K562 (cell line): Measurements from ENCODE around the gene ANKFN1. TPM values are rescaled to one million over a fixed set of nuclear protein-coding genes. Genes with fewer than 3 reads are reported as not detected.

Source experiments
- ATAC-seq: fragments of 200-7000 bp; cut with Tn5 transposase; 3 replicates; pipeline ENCODE4 v1.9.1; 2020; ENCODE audit warnings: moderate library complexity
- BruUV-seq: library from RNA; stranded (reverse); fragments of 400-500 nt; replicated peaks from 2 replicates; lab custom pipeline; 2021; lab: Mats Ljungman, UMichigan
- CTCF ChIA-PET: fragments of 300-600 bp; formaldehyde crosslinking; extraction: SDS; loops from one replicate; lab custom pipeline; 2021; ENCODE audit warnings: low intra/inter-chr PET ratio; lab: Yijun Ruan, JAX
- POLR2A ChIA-PET: fragments of 300-600, 350-650 bp; sonication (Branson Sonifier 250); formaldehyde crosslinking; extraction: SDS; loops from one replicate; lab custom pipeline; 2021; ENCODE audit warnings: antibody characterized with exemption, inconsistent platforms; lab: Yijun Ruan, JAX
- DNase-seq, 4 experiments: peaks; one replicate each; pipeline versions ENCODE4 v3.0.0 to v3.0.0-alpha.2; 2011 to 2018; ENCODE audit warnings: low spot score in 3 of 4, mixed read lengths in 3 of 4; ENCODE audit errors: extremely low read depth in 1 of 4
- FAIRE-seq: peaks from 2 replicates; lab custom pipeline; 2011; peaks lifted over from hg19 to GRCh38; lab: Jason Lieb, UNC
- H2AFZ ChIP-seq: 2 replicates; pipeline ENCODE4 v1.6.0; 2011; ENCODE audit warnings: low read depth, low read length, control low read depth, inconsistent platforms
- H3K27ac ChIP-seq: fragments of 200-600 bp; 3 replicates; pipeline ENCODE4 v1.8.0; 2011; ENCODE audit warnings: low read depth, mild to moderate bottlenecking, control low read depth, inconsistent platforms, low read length, moderate library complexity, mixed read lengths; ENCODE audit errors: extremely low read depth
- H3K27me3 ChIP-seq, 2 experiments: fragments of 300-600 bp in 1 of 2; 2 replicates in 1 of 2; 3 replicates in 1 of 2; pipeline versions ENCODE4 v1.6.0 to v1.8.0; 2011; ENCODE audit warnings: inconsistent platforms in 2 of 2, low read length in 2 of 2, mild to moderate bottlenecking in 1 of 2, mixed read lengths in 1 of 2, moderate library complexity in 1 of 2; ENCODE audit not compliant: control insufficient read depth in 2 of 2, insufficient read depth in 2 of 2
- H3K36me3 ChIP-seq: fragments of 300-600 bp; 3 replicates; pipeline ENCODE4 v1.8.0; 2011; ENCODE audit warnings: mild to moderate bottlenecking, low read length, inconsistent platforms; ENCODE audit not compliant: control insufficient read depth, insufficient read depth
- H3K4me1 ChIP-seq, 2 experiments: fragments of 200-600 bp in 1 of 2; replicated peaks in 1 of 2; 2 replicates in 1 of 2; 3 replicates in 1 of 2; pipeline versions ENCODE4 v1.5.1 to v1.8.0; 2011; ENCODE audit warnings: inconsistent platforms in 2 of 2, low read length in 2 of 2, mild to moderate bottlenecking in 1 of 2, mixed read lengths in 1 of 2, moderate library complexity in 1 of 2; ENCODE audit not compliant: control insufficient read depth in 2 of 2, insufficient read depth in 2 of 2
- H3K4me2 ChIP-seq: 2 replicates; pipeline ENCODE4 v1.6.1; 2011; ENCODE audit warnings: low read length, control low read depth, inconsistent platforms, mixed read lengths; ENCODE audit not compliant: insufficient read depth
- H3K4me3 ChIP-seq: fragments of 200-600 bp; sonication (generic), shearing (Covaris generic); 2 replicates; pipeline ENCODE4 v1.5.1; 2016; ENCODE audit warnings: control low read depth, inconsistent platforms
- H3K79me2 ChIP-seq: fragments of 200-600 bp; 3 replicates; pipeline ENCODE4 v1.8.0; 2011; ENCODE audit warnings: low read length, inconsistent platforms; ENCODE audit not compliant: control insufficient read depth, insufficient read depth
- H3K9ac ChIP-seq, 2 experiments: 2 replicates each; pipeline versions ENCODE4 v1.6.0 to v1.6.1; 2011; ENCODE audit warnings: low read depth in 2 of 2, low read length in 2 of 2, control low read depth in 1 of 2, inconsistent platforms in 1 of 2, mild to moderate bottlenecking in 1 of 2, mixed read lengths in 1 of 2; ENCODE audit not compliant: insufficient read depth in 1 of 2
- H3K9me1 ChIP-seq: one replicate; pipeline ENCODE4 v1.6.0; 2011; ENCODE audit warnings: inconsistent platforms, mild to moderate bottlenecking, low read length, moderate library complexity; ENCODE audit not compliant: control insufficient read depth, insufficient read depth
- H3K9me3 ChIP-seq: replicated peaks from 2 replicates; pipeline ENCODE4 v1.5.1; 2011; ENCODE audit warnings: low read depth, low read length, inconsistent platforms; ENCODE audit not compliant: control insufficient read depth, insufficient read depth
- H4K20me1 ChIP-seq: replicated peaks from 2 replicates; pipeline ENCODE4 v1.6.1; 2011; ENCODE audit warnings: low read length, inconsistent platforms, mixed read lengths; ENCODE audit not compliant: control insufficient read depth, insufficient read depth
- CBX5 ChIP-seq: IDR thresholded peaks from 2 replicates; pipeline ENCODE4 v1.6.1; 2014; ENCODE audit warnings: low read depth, borderline replicate concordance
- CHCHD3 ChIP-seq: fragments of 250-450 bp; sonication (Bioruptor Pico); IDR thresholded peaks from 2 replicates; pipeline ENCODE4 v2.1.2; 2022; ENCODE audit warnings: mild to moderate bottlenecking
- PREB ChIP-seq: sonication (generic); formaldehyde crosslinking; IDR thresholded peaks from 2 replicates; pipeline ENCODE4 v1.8.1; 2023; ENCODE audit warnings: mild to moderate bottlenecking, missing genetic modification reagents
- RB1 ChIP-seq: fragments of 450-650 bp; IDR thresholded peaks from 2 replicates; pipeline ENCODE4 v1.6.1; 2017; ENCODE audit warnings: low read depth, mild to moderate bottlenecking
- WGBS: fragments of 100-300 bp; shearing (Covaris generic); methylation state at CpG from one replicate; pipeline ENCODE4 v1.1.6; 2016; ENCODE audit warnings: low coverage, mixed read lengths; ENCODE audit not compliant: insufficient coverage; ENCODE audit errors: missing lambda C conversion rate; 5-methylcytosine and 5-hydroxymethylcytosine counted together
- in situ Hi-C: fragments of 300-500 bp; cut with MboI; formaldehyde crosslinking; loops from 4 replicates; pipeline ENCODE4 v1.15.0; 2018; ENCODE audit warnings: inconsistent platforms, mixed read lengths
- intact Hi-C: fragments of 100-400 bp; cut with micrococcal nuclease; formaldehyde crosslinking; loops from 2 replicates; pipeline ENCODE4 v1.14.2; 2022
- polyA plus RNA-seq, 8 experiments: library from polyadenylated mRNA; depleted of rRNA in 4 of 8; stranded (reverse) in 5 of 8; unstranded in 3 of 8; fragments of >200 nt; fragmentation: Nextera tagmentation in 2 of 8; fragmentation: Illumina TruSeq in 1 of 8; extraction: Ambion mirVana in 2 of 8; extraction: Trizol in 1 of 8; gene quantifications; 2 replicates each; pipeline versions ENCODE4 v1.2.1 to v1.2.3, GENCODE V29; 2011 to 2014; ENCODE audit warnings: inconsistent platforms in 1 of 8, missing spikeins in 1 of 8
- total RNA-seq, 7 experiments: library from RNA; depleted of rRNA in 6 of 7; stranded (reverse); fragments of >200 nt in 6 of 7; fragmentation: Illumina TruSeq in 2 of 7; extraction: Trizol in 2 of 7; gene quantifications; 2 replicates each; pipeline versions ENCODE4 v1.2.1 to v1.2.3, GENCODE V29; 2011 to 2021; ENCODE audit warnings: low replicate concordance in 1 of 7
- TF ChIP-seq, protein P1 (sequence below): fragments of 250-450 bp; sonication (Bioruptor Pico); IDR thresholded peaks from 2 replicates; pipeline ENCODE4 v1.5.0; 2022; ENCODE audit warnings: mild to moderate bottlenecking
- TF ChIP-seq, protein P2 (sequence below): fragments of 450-650 bp; IDR thresholded peaks from 2 replicates; pipeline ENCODE4 v1.6.1; 2017; ENCODE audit warnings: antibody characterized with exemption, mild to moderate bottlenecking

ANKFN1 gene
- total and polyA plus RNA-seq, 9 of the 15 experiments (the other 6 are each of a cell fraction or from before 2014, with no cell fraction given), result 0.04 to 0.39 (median 0.15) TPM; not detected in 1

DNA sequence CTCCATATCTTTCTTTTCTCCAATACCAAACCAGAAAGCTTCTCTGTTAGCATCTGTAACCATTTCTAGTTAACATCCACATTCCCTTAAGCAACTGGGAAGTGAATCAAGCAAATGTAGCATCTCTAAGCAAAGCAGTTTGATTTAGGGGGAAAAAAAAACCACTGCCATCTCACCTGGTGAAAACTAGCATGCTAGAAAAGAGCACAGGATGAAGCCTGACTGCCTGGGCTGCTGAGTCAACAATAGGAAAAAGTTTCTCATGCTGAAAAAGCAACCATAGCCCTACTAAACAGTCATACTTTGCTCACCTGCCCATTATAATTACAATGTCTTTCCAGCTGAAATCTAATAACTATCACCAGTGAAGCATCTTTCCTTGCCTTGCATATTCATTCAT is 139.3 kb downstream of the ANKFN1 start (continued):
- TF ChIP-seq PREB, result no peak

DNA sequence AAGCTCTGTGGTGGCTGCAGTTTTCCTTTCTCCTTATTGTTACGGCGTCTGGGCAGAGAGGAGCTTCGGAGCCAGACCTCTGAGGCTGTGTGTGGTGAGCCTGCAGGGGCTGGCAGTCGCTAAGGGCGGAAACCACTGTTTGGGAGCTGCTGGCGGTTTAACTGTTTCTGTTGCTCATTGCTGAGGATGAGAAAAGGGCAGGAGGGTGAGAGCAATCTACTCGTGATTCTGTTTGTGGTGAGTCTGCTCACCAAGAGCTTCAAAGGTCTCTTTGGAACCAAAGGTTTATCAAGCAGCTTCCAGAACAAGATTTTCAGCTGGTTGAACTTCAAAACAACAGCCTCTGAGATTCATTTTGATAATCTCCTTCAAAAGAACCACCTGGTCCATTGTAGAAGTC is 143.9 kb downstream of the ANKFN1 start:
- Histone ChIP-seq H3K9me3 (no peaks in the 10 kb centered on the region), H3K27ac (no peak overlapping the region), H3K27me3 (no peaks in the 10 kb centered on the region), H4K20me1 (no peaks in the 10 kb centered on the region), H3K9me1 (no peaks in the 10 kb centered on the region), H3K4me3 (no peak overlapping the region), H3K79me2 (no peaks in the 10 kb centered on the region), H3K4me1 (no peaks in the 10 kb centered on the region), H3K4me2 (no peak overlapping the region), H3K9ac (no peak overlapping the region), H3K36me3 (no peaks in the 10 kb centered on the region), H2AFZ (no peak overlapping the region)
- no peak for ATAC-seq
- 0% methylated on average over 7 of the region's 7 CpGs for WGBS
- ChIA-PET POLR2A (no interaction called here), CTCF (no interaction called here)
- in situ Hi-C loops (no loop called here), intact Hi-C loops (no loop called here)
- DNase-seq, result no peak
- FAIRE-seq, result no peak
- TF ChIP-seq CBX5 (no peak), CHCHD3 (CRISPR knock-in tag) (no peak), RB1 (no peak)
- TF ChIP-seq, protein P1, sequence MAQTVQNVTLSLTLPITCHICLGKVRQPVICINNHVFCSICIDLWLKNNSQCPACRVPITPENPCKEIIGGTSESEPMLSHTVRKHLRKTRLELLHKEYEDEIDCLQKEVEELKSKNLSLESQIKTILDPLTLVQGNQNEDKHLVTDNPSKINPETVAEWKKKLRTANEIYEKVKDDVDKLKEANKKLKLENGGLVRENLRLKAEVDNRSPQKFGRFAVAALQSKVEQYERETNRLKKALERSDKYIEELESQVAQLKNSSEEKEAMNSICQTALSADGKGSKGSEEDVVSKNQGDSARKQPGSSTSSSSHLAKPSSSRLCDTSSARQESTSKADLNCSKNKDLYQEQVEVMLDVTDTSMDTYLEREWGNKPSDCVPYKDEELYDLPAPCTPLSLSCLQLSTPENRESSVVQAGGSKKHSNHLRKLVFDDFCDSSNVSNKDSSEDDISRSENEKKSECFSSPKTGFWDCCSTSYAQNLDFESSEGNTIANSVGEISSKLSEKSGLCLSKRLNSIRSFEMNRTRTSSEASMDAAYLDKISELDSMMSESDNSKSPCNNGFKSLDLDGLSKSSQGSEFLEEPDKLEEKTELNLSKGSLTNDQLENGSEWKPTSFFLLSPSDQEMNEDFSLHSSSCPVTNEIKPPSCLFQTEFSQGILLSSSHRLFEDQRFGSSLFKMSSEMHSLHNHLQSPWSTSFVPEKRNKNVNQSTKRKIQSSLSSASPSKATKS (CRISPR knock-in tag), result no peak
- TF ChIP-seq, protein P2, sequence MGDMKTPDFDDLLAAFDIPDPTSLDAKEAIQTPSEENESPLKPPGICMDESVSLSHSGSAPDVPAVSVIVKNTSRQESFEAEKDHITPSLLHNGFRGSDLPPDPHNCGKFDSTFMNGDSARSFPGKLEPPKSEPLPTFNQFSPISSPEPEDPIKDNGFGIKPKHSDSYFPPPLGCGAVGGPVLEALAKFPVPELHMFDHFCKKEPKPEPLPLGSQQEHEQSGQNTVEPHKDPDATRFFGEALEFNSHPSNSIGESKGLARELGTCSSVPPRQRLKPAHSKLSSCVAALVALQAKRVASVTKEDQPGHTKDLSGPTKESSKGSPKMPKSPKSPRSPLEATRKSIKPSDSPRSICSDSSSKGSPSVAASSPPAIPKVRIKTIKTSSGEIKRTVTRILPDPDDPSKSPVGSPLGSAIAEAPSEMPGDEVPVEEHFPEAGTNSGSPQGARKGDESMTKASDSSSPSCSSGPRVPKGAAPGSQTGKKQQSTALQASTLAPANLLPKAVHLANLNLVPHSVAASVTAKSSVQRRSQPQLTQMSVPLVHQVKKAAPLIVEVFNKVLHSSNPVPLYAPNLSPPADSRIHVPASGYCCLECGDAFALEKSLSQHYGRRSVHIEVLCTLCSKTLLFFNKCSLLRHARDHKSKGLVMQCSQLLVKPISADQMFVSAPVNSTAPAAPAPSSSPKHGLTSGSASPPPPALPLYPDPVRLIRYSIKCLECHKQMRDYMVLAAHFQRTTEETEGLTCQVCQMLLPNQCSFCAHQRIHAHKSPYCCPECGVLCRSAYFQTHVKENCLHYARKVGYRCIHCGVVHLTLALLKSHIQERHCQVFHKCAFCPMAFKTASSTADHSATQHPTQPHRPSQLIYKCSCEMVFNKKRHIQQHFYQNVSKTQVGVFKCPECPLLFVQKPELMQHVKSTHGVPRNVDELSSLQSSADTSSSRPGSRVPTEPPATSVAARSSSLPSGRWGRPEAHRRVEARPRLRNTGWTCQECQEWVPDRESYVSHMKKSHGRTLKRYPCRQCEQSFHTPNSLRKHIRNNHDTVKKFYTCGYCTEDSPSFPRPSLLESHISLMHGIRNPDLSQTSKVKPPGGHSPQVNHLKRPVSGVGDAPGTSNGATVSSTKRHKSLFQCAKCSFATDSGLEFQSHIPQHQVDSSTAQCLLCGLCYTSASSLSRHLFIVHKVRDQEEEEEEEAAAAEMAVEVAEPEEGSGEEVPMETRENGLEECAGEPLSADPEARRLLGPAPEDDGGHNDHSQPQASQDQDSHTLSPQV, result no peak
- no TSS peak for BruUV-seq
